Thyroid gland (tissue), 4 donors: ENCODE results near the gene CCDC154. TPM values are rescaled to one million over a fixed set of nuclear protein-coding genes. Genes with fewer than 3 reads are reported as not detected.

Source experiments
- DNase-seq, 2 donors: peaks; one replicate each; pipeline ENCODE4 v3.0.0-alpha.2; 2019
- H3K27ac ChIP-seq, 3 donors: fragments of 200-600 bp; sonication (generic); 1 replicate in 2 of 3; 2 replicates in 1 of 3; pipeline ENCODE4 v1.5.1; 2016 to 2019; ENCODE audit warnings: mild to moderate bottlenecking in 1 of 3, moderate library complexity in 1 of 3
- H3K27me3 ChIP-seq: fragments of 200-600 bp; sonication (generic); one replicate; pipeline ENCODE4 v1.5.1; 2019
- H3K36me3 ChIP-seq, 2 donors: fragments of 200-600 bp; sonication (generic); one replicate each; pipeline ENCODE4 v1.5.1; 2016 to 2019
- H3K4me1 ChIP-seq, 2 donors: fragments of 200-600 bp; sonication (generic); one replicate each; pipeline ENCODE4 v1.5.1; 2017 to 2019
- H3K4me3 ChIP-seq, 3 donors: fragments of 200-600 bp; sonication (generic); replicated peaks in 1 of 3; 1 replicate in 2 of 3; 2 replicates in 1 of 3; pipeline ENCODE4 v1.5.1; 2016; ENCODE audit warnings: mild to moderate bottlenecking in 1 of 3
- H3K9me3 ChIP-seq: fragments of 200-600 bp; sonication (generic); one replicate; pipeline ENCODE4 v1.5.1; 2017
- POLR2A ChIP-seq, 2 donors: fragments of 450-650 bp; IDR thresholded peaks; one replicate each; pipeline ENCODE4 v1.6.1; 2017; ENCODE audit warnings: antibody characterized with exemption in 2 of 2, mild to moderate bottlenecking in 2 of 2, moderate library complexity in 1 of 2
- WGBS, 2 donors: methylation state at CpG; one replicate each; pipeline ENCODE4 v1.1.5; 2017; 5-methylcytosine and 5-hydroxymethylcytosine counted together
- intact Hi-C: fragments of 100-400 bp; cut with DNase I; formaldehyde crosslinking; loops from one replicate; pipeline ENCODE4 v1.15.1; 2023
- total RNA-seq, 4 donors: library from RNA; depleted of rRNA; stranded (reverse); fragments of >200 nt; gene quantifications; one replicate each; pipeline ENCODE4 v1.2.3, GENCODE V29; 2016
- TF ChIP-seq, protein P1 (sequence below), 6 experiments: fragments of 200-600 bp in 3 of 6; fragments of 450-650 bp in 3 of 6; sonication (generic) in 3 of 6; IDR thresholded peaks; one replicate each; pipeline ENCODE4 v1.5.1; 2016 to 2019; ENCODE audit warnings: antibody characterized with exemption in 6 of 6, mild to moderate bottlenecking in 2 of 6, inconsistent platforms in 1 of 6, moderate library complexity in 1 of 6

Gene CCDC154
- total RNA-seq, 4 donors from 2014 or later, result 0.27 to 1.6 (median 0.99) TPM

GRCh38 chr16:1458336-1458976 is 14.1 kb upstream of the CCDC154 start:
- intact Hi-C loops, result no loop called here
- H3K9me3 ChIP-seq, result no peaks in the 10 kb centered on the region
- DNase-seq, result no peak
- H3K4me3 ChIP-seq, result no peak overlapping the region
- TF ChIP-seq, protein P1, sequence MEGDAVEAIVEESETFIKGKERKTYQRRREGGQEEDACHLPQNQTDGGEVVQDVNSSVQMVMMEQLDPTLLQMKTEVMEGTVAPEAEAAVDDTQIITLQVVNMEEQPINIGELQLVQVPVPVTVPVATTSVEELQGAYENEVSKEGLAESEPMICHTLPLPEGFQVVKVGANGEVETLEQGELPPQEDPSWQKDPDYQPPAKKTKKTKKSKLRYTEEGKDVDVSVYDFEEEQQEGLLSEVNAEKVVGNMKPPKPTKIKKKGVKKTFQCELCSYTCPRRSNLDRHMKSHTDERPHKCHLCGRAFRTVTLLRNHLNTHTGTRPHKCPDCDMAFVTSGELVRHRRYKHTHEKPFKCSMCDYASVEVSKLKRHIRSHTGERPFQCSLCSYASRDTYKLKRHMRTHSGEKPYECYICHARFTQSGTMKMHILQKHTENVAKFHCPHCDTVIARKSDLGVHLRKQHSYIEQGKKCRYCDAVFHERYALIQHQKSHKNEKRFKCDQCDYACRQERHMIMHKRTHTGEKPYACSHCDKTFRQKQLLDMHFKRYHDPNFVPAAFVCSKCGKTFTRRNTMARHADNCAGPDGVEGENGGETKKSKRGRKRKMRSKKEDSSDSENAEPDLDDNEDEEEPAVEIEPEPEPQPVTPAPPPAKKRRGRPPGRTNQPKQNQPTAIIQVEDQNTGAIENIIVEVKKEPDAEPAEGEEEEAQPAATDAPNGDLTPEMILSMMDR (IDR thresholded peaks at IDR 0.05), result no peak
- TF ChIP-seq POLR2A (IDR thresholded peaks at IDR 0.05), result no peak
- peaks cover 43 to 47% of the 10 kb centered on the region in 2 donors for H3K36me3 ChIP-seq
- H3K4me1 ChIP-seq, result no peaks in the 10 kb centered on the region
- 97 to 98% methylated on average over 16 to 22 of the region's 26 CpGs for WGBS, 2 donors
- no peak overlapping the region for H3K27ac ChIP-seq
- no peaks in the 10 kb centered on the region for H3K27me3 ChIP-seq

DNA sequence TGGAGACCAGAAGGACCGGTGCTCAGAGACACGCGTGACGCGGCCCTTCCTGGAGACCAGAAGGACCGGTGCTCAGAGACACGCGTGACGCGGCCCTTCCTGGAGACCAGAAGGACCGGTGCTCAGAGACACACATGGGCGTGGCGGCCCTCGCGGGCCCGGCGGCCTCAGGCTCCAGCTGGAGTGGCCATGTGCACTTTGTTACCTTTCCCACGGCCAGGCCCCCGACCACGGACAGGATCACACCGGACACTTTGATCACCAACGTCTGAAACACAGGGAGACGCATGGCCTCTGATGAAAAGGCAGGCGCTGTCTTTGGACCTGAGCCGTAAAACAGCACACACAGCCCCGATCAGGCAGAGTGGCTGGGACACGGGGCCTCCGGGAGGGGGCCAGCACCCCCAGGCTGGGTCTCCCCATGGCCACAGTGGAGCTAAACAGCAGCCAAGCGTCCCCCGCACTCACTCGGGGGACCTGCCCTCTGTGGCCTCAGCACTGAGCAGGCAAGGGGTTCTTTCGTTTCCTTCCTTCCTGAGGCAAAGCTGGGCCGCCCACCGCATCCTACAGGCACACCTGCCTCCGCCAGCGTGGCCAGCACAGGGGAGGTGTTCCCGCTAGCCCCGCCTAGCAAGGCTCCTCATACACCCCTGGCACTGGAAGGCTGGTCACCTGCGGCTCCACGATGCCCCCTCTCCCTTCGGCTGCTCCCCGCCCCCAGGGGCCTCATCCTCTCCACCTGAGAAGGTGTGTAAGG is 13.3 kb upstream of the CCDC154 start:
- no peak overlapping the region for H3K27ac ChIP-seq
- intact Hi-C loops, result no loop called here
- WGBS, 2 donors, result 88 to 93% methylated on average over 17 to 36 of the region's 42 CpGs

GRCh38 chr16:1456951-1457350 is 12.6 kb upstream of the CCDC154 start:
- no peaks in the 10 kb centered on the region for H3K4me1 ChIP-seq
- WGBS, 2 donors, result 92 to 94% methylated on average over 14 to 15 of the region's 16 CpGs
- TF ChIP-seq, protein P1 (IDR thresholded peaks at IDR 0.05), result no peak
- H3K27me3 ChIP-seq, result no peaks in the 10 kb centered on the region
- H3K27ac ChIP-seq, result no peak overlapping the region
- H3K36me3 ChIP-seq, result peaks cover 50 to 60% of the 10 kb centered on the region in 2 donors
- no peak for DNase-seq
- no peaks in the 10 kb centered on the region for H3K9me3 ChIP-seq
- no peak overlapping the region for H3K4me3 ChIP-seq
- intact Hi-C loops, result no loop called here

More for the DNA sequence above, 13.3 kb upstream of the CCDC154 start:
- Histone ChIP-seq H3K9me3 (no peaks in the 10 kb centered on the region), H3K4me3 (no peak overlapping the region), H3K36me3 (peaks cover 50 to 54% of the 10 kb centered on the region in 2 donors), H3K27me3 (no peaks in the 10 kb centered on the region), H3K4me1 (no peaks in the 10 kb centered on the region)
- DNase-seq, result no peak
- no peak for TF ChIP-seq POLR2A (IDR thresholded peaks at IDR 0.05)
- TF ChIP-seq, protein P1 (IDR thresholded peaks at IDR 0.05), result no peak

GRCh38 chr16:1455190-1456171 is 11.1 kb upstream of the CCDC154 start:
- no peaks in the 10 kb centered on the region for H3K9me3 ChIP-seq
- TF ChIP-seq POLR2A (IDR thresholded peaks at IDR 0.05), result no peak
- TF ChIP-seq, protein P1 (IDR thresholded peaks at IDR 0.05), result no peak
- H3K4me3 ChIP-seq, result no peak overlapping the region
- H3K36me3 ChIP-seq, result peaks cover 48 to 59% of the 10 kb centered on the region in 2 donors
- H3K4me1 ChIP-seq, result no peaks in the 10 kb centered on the region
- 93 to 97% methylated on average over 22 to 28 of the region's 41 CpGs for WGBS, 2 donors
- no peak for DNase-seq
- no peaks in the 10 kb centered on the region for H3K27me3 ChIP-seq
- no peak overlapping the region for H3K27ac ChIP-seq
- intact Hi-C loops, result no loop called here
